Measurements from ENCODE around the gene ARHGEF19. TPM values are rescaled to one million over a fixed set of nuclear protein-coding genes. Genes with fewer than 3 reads are reported as not detected.
"Not testable (repeated sequence)": the region's sequence is repeated elsewhere in the genome, so short reads cannot be mapped to it uniquely, and the experiment has no call there.

The ARHGEF19 gene
- total and polyA plus RNA-seq, 8 donors: 3.5 to 20.1 (median 9.5) TPM

DNA sequence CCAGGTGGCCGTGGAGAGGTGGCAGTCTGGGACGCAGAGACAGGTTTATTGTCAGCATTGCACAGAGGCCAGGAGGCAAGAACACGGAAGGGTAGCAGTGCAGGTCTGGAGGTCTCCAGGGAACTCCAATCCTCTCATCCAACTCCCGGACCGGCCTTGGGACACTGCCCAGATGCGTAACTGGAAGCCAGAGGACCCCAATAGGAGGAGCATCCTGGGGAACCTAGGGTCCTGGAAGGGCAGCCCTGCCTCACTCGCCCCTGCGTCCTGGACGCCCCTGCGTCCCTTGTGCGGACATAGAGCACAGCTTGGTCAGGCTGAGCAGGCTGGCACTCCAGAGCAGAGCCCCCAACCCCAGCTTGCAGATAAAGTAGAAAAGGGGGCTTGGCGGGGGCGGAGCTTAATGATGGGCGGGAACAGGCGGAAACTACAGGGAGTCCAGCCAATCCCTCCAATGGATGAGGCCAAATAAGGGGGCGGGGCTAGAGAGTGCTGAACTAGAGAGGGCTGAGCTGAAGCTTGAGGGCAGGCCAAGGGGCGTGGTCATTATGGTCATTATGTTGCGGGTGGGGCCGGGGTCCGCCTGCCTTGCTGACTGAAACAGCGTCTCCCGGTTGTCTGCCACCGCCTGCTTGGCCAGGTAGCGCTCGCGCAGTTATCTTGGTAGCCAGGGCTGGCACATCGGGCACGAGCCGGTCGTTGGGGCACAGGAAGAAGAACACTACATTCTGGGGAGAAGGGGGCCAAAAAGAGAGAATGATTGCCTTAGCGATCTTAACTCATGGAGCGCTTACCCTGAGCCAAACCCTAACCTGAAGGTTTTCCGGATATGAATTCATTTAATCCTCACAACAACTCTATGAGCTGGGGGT is 3.7 kb upstream of the ARHGEF19 start:
- TF ChIP-seq POLR2AphosphoS5 (IDR thresholded peaks at IDR 0.05) (peak in 1 of 3 donors; percentile 47), EP300 (IDR thresholded peaks at IDR 0.05) (no peak)
- TF ChIP-seq, protein P1, sequence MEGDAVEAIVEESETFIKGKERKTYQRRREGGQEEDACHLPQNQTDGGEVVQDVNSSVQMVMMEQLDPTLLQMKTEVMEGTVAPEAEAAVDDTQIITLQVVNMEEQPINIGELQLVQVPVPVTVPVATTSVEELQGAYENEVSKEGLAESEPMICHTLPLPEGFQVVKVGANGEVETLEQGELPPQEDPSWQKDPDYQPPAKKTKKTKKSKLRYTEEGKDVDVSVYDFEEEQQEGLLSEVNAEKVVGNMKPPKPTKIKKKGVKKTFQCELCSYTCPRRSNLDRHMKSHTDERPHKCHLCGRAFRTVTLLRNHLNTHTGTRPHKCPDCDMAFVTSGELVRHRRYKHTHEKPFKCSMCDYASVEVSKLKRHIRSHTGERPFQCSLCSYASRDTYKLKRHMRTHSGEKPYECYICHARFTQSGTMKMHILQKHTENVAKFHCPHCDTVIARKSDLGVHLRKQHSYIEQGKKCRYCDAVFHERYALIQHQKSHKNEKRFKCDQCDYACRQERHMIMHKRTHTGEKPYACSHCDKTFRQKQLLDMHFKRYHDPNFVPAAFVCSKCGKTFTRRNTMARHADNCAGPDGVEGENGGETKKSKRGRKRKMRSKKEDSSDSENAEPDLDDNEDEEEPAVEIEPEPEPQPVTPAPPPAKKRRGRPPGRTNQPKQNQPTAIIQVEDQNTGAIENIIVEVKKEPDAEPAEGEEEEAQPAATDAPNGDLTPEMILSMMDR (IDR thresholded peaks at IDR 0.05): no peak
- Histone ChIP-seq H3K27ac (peak overlapping the region; percentile 83 to 92 (median 85)), H3K4me3 (peak overlapping the region; percentile 49 to 56 (median 52)), H3K27me3 (no peaks in the 10 kb centered on the region), H3K9me3 (no peaks in the 10 kb centered on the region), H3K4me1 (peaks cover 14 to 47% (median 32%) of the 10 kb centered on the region in 4 donors), H3K36me3 (no peaks in the 10 kb centered on the region)
- 14 to 20% (median 15%) methylated on average over 32 to 33 of the region's 33 CpGs for WGBS, 5 donors
- peak; percentile 88 to 97 for DNase-seq
- intact Hi-C loops (cut with DNase I; ENCODE audit: low total_unique reads): no loop called here

DNA sequence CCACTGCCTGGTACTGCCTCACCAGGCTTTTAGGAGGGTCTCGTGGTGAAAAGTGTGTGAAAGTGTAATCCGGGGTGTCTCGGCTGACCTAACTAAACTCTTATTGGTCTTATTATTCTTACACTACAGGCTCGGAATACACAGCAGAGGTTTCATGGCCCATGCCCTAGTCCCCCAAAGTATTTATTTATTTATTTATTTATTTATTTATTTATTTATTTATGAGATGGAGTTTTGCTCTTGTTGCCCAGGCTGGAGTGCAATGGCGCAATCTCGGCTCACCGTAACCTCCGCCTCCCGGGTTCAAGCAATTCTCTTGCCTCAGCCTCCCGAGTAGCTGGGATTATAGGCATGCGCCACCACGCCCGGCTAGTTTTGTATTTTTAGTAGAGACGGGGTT is 2.8 kb upstream of the ARHGEF19 start:
- H3K9me3 ChIP-seq; H3K27me3 ChIP-seq; intact Hi-C loops (cut with DNase I; ENCODE audit: low total_unique reads); H3K4me3 ChIP-seq; H3K36me3 ChIP-seq; DNase-seq; H3K27ac ChIP-seq: not testable (repeated sequence)
- WGBS, 5 donors: 92 to 96% (median 94%) methylated on average over 14 of the region's 14 CpGs
- H3K4me1 ChIP-seq: peaks cover 14 to 54% (median 37%) of the 10 kb centered on the region in 4 donors

DNA sequence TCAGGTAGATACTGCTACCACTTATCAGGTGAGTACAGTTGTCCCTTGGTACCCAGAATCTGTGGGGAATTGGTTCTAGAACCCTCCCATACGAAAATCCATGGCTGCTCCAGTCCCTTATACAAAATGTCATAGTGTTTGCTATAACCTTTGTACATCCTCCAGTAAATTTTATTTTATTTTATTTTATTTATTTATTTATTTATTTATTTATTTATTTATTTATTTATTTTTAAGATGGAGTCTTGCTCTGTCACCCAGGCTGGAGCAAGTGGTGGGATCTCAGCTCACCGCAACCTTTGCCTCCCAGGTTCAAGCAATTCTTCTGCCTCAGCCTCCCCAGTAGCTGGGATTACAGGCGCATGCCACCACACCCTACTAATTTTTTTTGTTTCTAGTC is 1.1 kb upstream of the ARHGEF19 start:
- DNase-seq; H3K9me3 ChIP-seq; H3K27ac ChIP-seq; H3K4me3 ChIP-seq; H3K27me3 ChIP-seq; H3K36me3 ChIP-seq; intact Hi-C loops (cut with DNase I; ENCODE audit: low total_unique reads): not testable (repeated sequence)
- peaks cover 20 to 70% (median 51%) of the 10 kb centered on the region in 4 donors for H3K4me1 ChIP-seq
- WGBS, 5 donors: 86 to 94% (median 91%) methylated on average over 3 of the region's 3 CpGs

DNA sequence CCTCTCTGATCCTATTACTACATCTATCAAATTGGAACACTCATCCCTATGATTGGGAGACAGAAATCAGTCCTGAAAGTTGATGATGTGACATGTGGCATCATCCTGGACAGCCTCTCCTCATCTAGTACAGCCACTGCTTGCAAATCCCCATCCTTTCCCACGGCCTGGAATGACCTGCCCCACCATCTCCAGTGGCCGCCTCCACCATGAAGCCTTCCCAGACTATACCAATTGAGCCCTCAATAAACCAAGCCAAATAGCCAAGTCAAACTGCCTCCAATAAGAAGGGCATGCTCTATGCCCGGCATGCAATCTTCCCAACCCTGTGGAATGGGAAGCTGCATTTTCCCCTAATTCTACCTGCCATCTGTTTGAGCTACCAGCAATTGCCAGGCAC is 561 bp upstream of the ARHGEF19 start:
- no peaks in the 10 kb centered on the region for H3K36me3 ChIP-seq
- H3K9me3 ChIP-seq: no peaks in the 10 kb centered on the region
- no peaks in the 10 kb centered on the region for H3K27me3 ChIP-seq
- no peak for DNase-seq
- WGBS, 5 donors: 48 to 65% (median 62%) methylated on average over 3 of the region's 3 CpGs
- H3K4me1 ChIP-seq: peaks cover 18 to 70% (median 52%) of the 10 kb centered on the region in 4 donors
- TF ChIP-seq, protein P1 (IDR thresholded peaks at IDR 0.05): no peak
- TF ChIP-seq EP300 (IDR thresholded peaks at IDR 0.05): no peak
- no peak for TF ChIP-seq POLR2A (IDR thresholded peaks at IDR 0.05)
- TF ChIP-seq POLR2AphosphoS5 (IDR thresholded peaks at IDR 0.05): no peak
- H3K27ac ChIP-seq: peak overlapping the region; percentile 22 to 77 (median 67)
- no peak overlapping the region for H3K4me3 ChIP-seq
- intact Hi-C loops (cut with DNase I; ENCODE audit: low total_unique reads): no loop called here

DNA sequence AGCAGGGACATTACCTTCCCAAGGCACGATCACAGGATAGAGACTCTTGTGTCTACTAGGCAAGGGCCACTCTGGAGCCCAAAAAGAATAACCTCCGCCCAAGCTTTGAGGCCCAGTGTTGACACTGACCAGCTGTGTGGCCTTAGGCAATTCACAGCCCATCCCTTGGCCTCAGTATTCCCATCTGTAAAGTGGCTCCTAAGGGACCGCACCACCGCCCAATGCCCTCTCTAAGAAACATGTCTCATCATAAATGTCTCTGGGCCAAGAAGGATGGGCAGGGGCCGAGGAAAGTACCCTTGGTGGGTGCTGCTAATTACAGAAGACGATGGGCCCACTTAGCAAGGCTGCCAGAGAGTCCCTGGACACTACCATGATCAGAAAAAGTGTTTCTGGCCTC is 628 bp downstream of the ARHGEF19 start:
- Histone ChIP-seq H3K9me3 (no peaks in the 10 kb centered on the region), H3K27ac (peak overlapping the region; percentile 22 to 77 (median 67)), H3K27me3 (no peaks in the 10 kb centered on the region), H3K4me1 (peaks cover 20 to 72% (median 54%) of the 10 kb centered on the region in 4 donors), H3K4me3 (peak overlapping the region in 3 of 4 donors; percentile 12 to 27 (median 14)), H3K36me3 (no peaks in the 10 kb centered on the region)
- WGBS, 5 donors: 38 to 55% (median 50%) methylated on average over 6 of the region's 6 CpGs
- TF ChIP-seq EP300 (IDR thresholded peaks at IDR 0.05): no peak
- no peak for TF ChIP-seq POLR2A (IDR thresholded peaks at IDR 0.05)
- TF ChIP-seq POLR2AphosphoS5 (IDR thresholded peaks at IDR 0.05): no peak
- TF ChIP-seq, protein P1 (IDR thresholded peaks at IDR 0.05): no peak
- DNase-seq: no peak
- intact Hi-C loops (cut with DNase I; ENCODE audit: low total_unique reads): no loop called here

Data from stomach (tissue), 9 donors.